DOHH2 (cell line): Measurements from ENCODE around the gene ZFAND2A.

Experiments
- H3F3A ChIP-seq: fragments of 200-600 bp; sonication (generic), shearing (Covaris generic); 2 replicates; pipeline ENCODE4 v1.6.0; 2016; ENCODE audit warnings: antibody characterized with exemption, mild to moderate bottlenecking; ENCODE audit not compliant: control insufficient read depth, insufficient read depth
- H3K27ac ChIP-seq: fragments of 200-600 bp; sonication (generic); 2 replicates; pipeline ENCODE4 v1.5.1; 2014; ENCODE audit warnings: low read depth, mild to moderate bottlenecking, low read length, moderate library complexity
- H3K27me3 ChIP-seq: fragments of 200-600 bp; sonication (generic); 2 replicates; pipeline ENCODE4 v1.6.1; 2014; ENCODE audit warnings: mild to moderate bottlenecking, low read length, mixed read lengths; ENCODE audit not compliant: control insufficient read depth
- H3K36me3 ChIP-seq: fragments of 200-600 bp; sonication (generic); 2 replicates; pipeline ENCODE4 v1.6.1; 2014; ENCODE audit warnings: mild to moderate bottlenecking, low read length, moderate library complexity, mixed read lengths; ENCODE audit not compliant: control insufficient read depth
- H3K4me1 ChIP-seq: fragments of 200-600 bp; sonication (generic); 2 replicates; pipeline ENCODE4 v1.6.1; 2014; ENCODE audit warnings: mild to moderate bottlenecking, low read length, mixed read lengths; ENCODE audit not compliant: control insufficient read depth
- H3K4me2 ChIP-seq: fragments of 200-600 bp; sonication (generic); 2 replicates; pipeline ENCODE4 v1.6.0; 2014; ENCODE audit warnings: mild to moderate bottlenecking, low read length, moderate library complexity
- H3K4me3 ChIP-seq: fragments of 200-600 bp; sonication (generic); 2 replicates; pipeline ENCODE4 v1.5.1; 2014; ENCODE audit warnings: mild to moderate bottlenecking, low read length, mixed read lengths
- H3K79me2 ChIP-seq: fragments of 200-600 bp; sonication (generic); 2 replicates; pipeline ENCODE4 v1.6.1; 2014; ENCODE audit warnings: mild to moderate bottlenecking, low read length, mixed read lengths; ENCODE audit not compliant: control insufficient read depth
- H3K9me2 ChIP-seq: fragments of 200-600 bp; sonication (generic); replicated peaks from 2 replicates; pipeline ENCODE4 v1.6.1; 2014; ENCODE audit warnings: mild to moderate bottlenecking, low read length, mixed read lengths; ENCODE audit not compliant: control insufficient read depth
- H3K9me3 ChIP-seq: fragments of 200-600 bp; sonication (generic); 2 replicates; pipeline ENCODE4 v1.6.1; 2014; ENCODE audit warnings: antibody characterized with exemption, low read length, mixed read lengths; ENCODE audit not compliant: control insufficient read depth, insufficient read depth
- H4K20me1 ChIP-seq: fragments of 200-600 bp; sonication (generic); 2 replicates; pipeline ENCODE4 v1.6.0; 2014; ENCODE audit warnings: low read depth, mild to moderate bottlenecking, antibody characterized with exemption, low read length, moderate library complexity; ENCODE audit not compliant: control insufficient read depth, insufficient read depth
- CTCF ChIP-seq: fragments of 200-600 bp; sonication (generic); IDR thresholded peaks from one replicate; pipeline ENCODE4 v1.5.1; 2014; ENCODE audit warnings: antibody characterized with exemption, mild to moderate bottlenecking, low read depth, low read length; ENCODE audit not compliant: poor library complexity, severe bottlenecking
- EZH2phosphoT487 ChIP-seq: fragments of 200-600 bp; sonication (generic); IDR thresholded peaks from 2 replicates; pipeline ENCODE4 v1.6.1; 2017; ENCODE audit warnings: borderline replicate concordance, mild to moderate bottlenecking, antibody characterized with exemption, low read length, moderate library complexity, mixed read lengths

Gene ZFAND2A

GRCh38 chr7:1137517-1138167, 22.4 kb downstream of the ZFAND2A start:
- H3K4me1 ChIP-seq, result peaks cover 19% of the 10 kb centered on the region
- peak overlapping the region; percentile 97 for H3K4me2 ChIP-seq
- no peaks in the 10 kb centered on the region for H3K9me2 ChIP-seq
- H3K4me3 ChIP-seq, result peak overlapping the region; percentile 78
- no peaks in the 10 kb centered on the region for H3K36me3 ChIP-seq
- peaks cover 3% of the 10 kb centered on the region; the same call in 1 of the 2 replicates for H3K27me3 ChIP-seq
- H3K79me2 ChIP-seq, result peaks cover 26% of the 10 kb centered on the region
- H4K20me1 ChIP-seq, result no peaks in the 10 kb centered on the region
- H3K27ac ChIP-seq, result peak overlapping the region; percentile 1; the same call in 1 of the 2 replicates
- TF ChIP-seq EZH2phosphoT487 (no peak), CTCF (no peak)
- H3K9me3 ChIP-seq, result no peaks in the 10 kb centered on the region
- peaks cover 3% of the 10 kb centered on the region; the same call in 1 of the 2 replicates for H3F3A ChIP-seq

GRCh38 chr7:1136841-1137516, 23.0 kb downstream of the ZFAND2A start:
- peak overlapping the region; percentile 1; the same call in 1 of the 2 replicates for H3K27ac ChIP-seq
- H3K9me3 ChIP-seq, result no peaks in the 10 kb centered on the region
- peaks cover 3% of the 10 kb centered on the region; the same call in 1 of the 2 replicates for H3K27me3 ChIP-seq
- peak overlapping the region; percentile 78 for H3K4me3 ChIP-seq
- peaks cover 4% of the 10 kb centered on the region; the same call in 1 of the 2 replicates for H3K36me3 ChIP-seq
- H3K9me2 ChIP-seq, result no peaks in the 10 kb centered on the region
- H4K20me1 ChIP-seq, result peaks cover 2% of the 10 kb centered on the region; the same call in 1 of the 2 replicates
- peaks cover 19% of the 10 kb centered on the region for H3K4me1 ChIP-seq
- H3F3A ChIP-seq, result peaks cover 3% of the 10 kb centered on the region; the same call in 1 of the 2 replicates
- H3K4me2 ChIP-seq, result peak overlapping the region; percentile 97
- TF ChIP-seq CTCF (no peak), EZH2phosphoT487 (no peak)
- peaks cover 32% of the 10 kb centered on the region for H3K79me2 ChIP-seq

GRCh38 chr7:1134951-1135350, 25.0 kb downstream of the ZFAND2A start:
- Histone ChIP-seq H3K4me3 (no peak overlapping the region), H3K27ac (no peak overlapping the region), H3K36me3 (peaks cover 8% of the 10 kb centered on the region), H3K9me3 (no peaks in the 10 kb centered on the region), H3K27me3 (peaks cover 3% of the 10 kb centered on the region; the same call in 1 of the 2 replicates), H3F3A (no peaks in the 10 kb centered on the region), H3K4me1 (peaks cover 23% of the 10 kb centered on the region), H3K9me2 (no peaks in the 10 kb centered on the region), H3K4me2 (no peak overlapping the region), H3K79me2 (peaks cover 50% of the 10 kb centered on the region), H4K20me1 (peaks cover 5% of the 10 kb centered on the region; the same call in 1 of the 2 replicates)
- no peak for TF ChIP-seq CTCF
- no peak for TF ChIP-seq EZH2phosphoT487
